ENCODE results near the gene SAMD4A. TPM values are rescaled to one million over a fixed set of nuclear protein-coding genes. Genes with fewer than 3 reads are reported as not detected.
A peak's percentile ranks its signal among the peaks of the same experiment; 100 is the strongest.

Gene SAMD4A
- total and polyA plus RNA-seq, 2 donors (not counting 1 experiment from before 2014, with no cell fraction given) = 9.3 to 39.8 TPM

GRCh38 chr14:54672181-54672580 lies 105.3 kb downstream of the SAMD4A start:
- no peaks in the 10 kb centered on the region for H4K20me1 ChIP-seq (ENCODE audit: control insufficient read depth, extremely low read depth, insufficient read depth, low read length)
- TF ChIP-seq CTCF (conservative IDR thresholded peaks at IDR 0.05 in 1 of 2, IDR thresholded peaks at IDR 0.05 in 1 of 2; ENCODE audit: low read depth in 1 of 2, low read length in 2 of 2) = no peak
- TF ChIP-seq EZH2 (IDR thresholded peaks at IDR 0.05; ENCODE audit: low read length, missing control alignments) = no peak
- no peak overlapping the region for H2AFZ ChIP-seq (ENCODE audit: low read length)
- H3K4me2 ChIP-seq (ENCODE audit: extremely low read depth, insufficient read depth, low read length) = no peak overlapping the region
- H3K4me1 ChIP-seq (ENCODE audit: control insufficient read depth, extremely low read depth, insufficient read depth, low read length) = peaks cover 24% of the 10 kb centered on the region
- H3K9me3 ChIP-seq (ENCODE audit: control insufficient read depth, insufficient read depth, low read depth, low read length) = no peaks in the 10 kb centered on the region
- H3K27me3 ChIP-seq (ENCODE audit: control insufficient read depth, insufficient read depth, low read length) = no peaks in the 10 kb centered on the region
- peaks cover 67% of the 10 kb centered on the region for H3K79me2 ChIP-seq (ENCODE audit: control insufficient read depth, insufficient read depth, low read length)
- H3K36me3 ChIP-seq (ENCODE audit: control insufficient read depth, insufficient read depth, low read length) = no peaks in the 10 kb centered on the region
- no peak overlapping the region for H3K27ac ChIP-seq (ENCODE audit: insufficient read depth, low read length)
- no peak overlapping the region for H3K9ac ChIP-seq (ENCODE audit: insufficient read depth, low read length)
- no peak overlapping the region for H3K4me3 ChIP-seq (replicated peaks in 1 of 4; ENCODE audit: control extremely low read depth in 1 of 4, insufficient read depth in 1 of 4, low read depth in 3 of 4, low read length in 4 of 4)
- no peak for DNase-seq (ENCODE audit: low read depth in 2 of 2)

- DNase-seq (ENCODE audit: low read depth in 2 of 2) = peak in 1 of 2 donors; percentile 37
Observed at GRCh38 chr14:54672688-54673087, 105.8 kb downstream of the SAMD4A start.

More at GRCh38 chr14:54672688-54673087, 105.8 kb downstream of the SAMD4A start:
- no peak for TF ChIP-seq CTCF (conservative IDR thresholded peaks at IDR 0.05 in 1 of 2, IDR thresholded peaks at IDR 0.05 in 1 of 2; ENCODE audit: low read depth in 1 of 2, low read length in 2 of 2)
- TF ChIP-seq EZH2 (IDR thresholded peaks at IDR 0.05; ENCODE audit: low read length, missing control alignments) = no peak
- no peak overlapping the region for H3K9ac ChIP-seq (ENCODE audit: insufficient read depth, low read length)
- H2AFZ ChIP-seq (ENCODE audit: low read length) = no peak overlapping the region
- no peak overlapping the region for H3K4me2 ChIP-seq (ENCODE audit: extremely low read depth, insufficient read depth, low read length)
- H3K9me3 ChIP-seq (ENCODE audit: control insufficient read depth, insufficient read depth, low read depth, low read length) = no peaks in the 10 kb centered on the region
- no peak overlapping the region for H3K27ac ChIP-seq (ENCODE audit: insufficient read depth, low read length)
- H3K27me3 ChIP-seq (ENCODE audit: control insufficient read depth, insufficient read depth, low read length) = no peaks in the 10 kb centered on the region
- H3K36me3 ChIP-seq (ENCODE audit: control insufficient read depth, insufficient read depth, low read length) = no peaks in the 10 kb centered on the region
- no peak overlapping the region for H3K4me3 ChIP-seq (replicated peaks in 1 of 4; ENCODE audit: control extremely low read depth in 1 of 4, insufficient read depth in 1 of 4, low read depth in 3 of 4, low read length in 4 of 4)
- H3K79me2 ChIP-seq (ENCODE audit: control insufficient read depth, insufficient read depth, low read length) = peaks cover 64% of the 10 kb centered on the region
- no peaks in the 10 kb centered on the region for H4K20me1 ChIP-seq (ENCODE audit: control insufficient read depth, extremely low read depth, insufficient read depth, low read length)
- H3K4me1 ChIP-seq (ENCODE audit: control insufficient read depth, extremely low read depth, insufficient read depth, low read length) = peaks cover 28% of the 10 kb centered on the region

Data from fibroblast of lung (primary cell).